H1 (cell line): ENCODE data around the gene PMS2. TPM values are rescaled to one million over a fixed set of nuclear protein-coding genes. Genes with fewer than 3 reads are reported as not detected.

Experiments used
- NANOG ChIP-seq: IDR thresholded peaks from 2 replicates; pipeline ENCODE4 v1.6.1; 2011; ENCODE audit warnings: low read length, low read depth, mild to moderate bottlenecking, inconsistent platforms; ENCODE audit not compliant: insufficient read depth, poor library complexity, severe bottlenecking
- SP2 ChIP-seq: IDR thresholded peaks from 2 replicates; pipeline ENCODE4 v1.6.1; 2012; ENCODE audit warnings: mild to moderate bottlenecking, low read length, inconsistent platforms
- SP4 ChIP-seq: IDR thresholded peaks from 2 replicates; pipeline ENCODE4 v1.6.1; 2012; ENCODE audit warnings: low read length, inconsistent platforms
- TAF7 ChIP-seq: optimal IDR thresholded peaks from 2 replicates; pipeline ENCODE3; 2011; ENCODE audit warnings: low read depth, mild to moderate bottlenecking, inconsistent platforms, low read length, moderate library complexity, borderline replicate concordance
- polyA plus RNA-seq, 7 experiments: library from polyadenylated mRNA; depleted of rRNA in 3 of 7; stranded (reverse) in 5 of 7; unstranded in 2 of 7; fragments of >200 nt in 5 of 7; fragments of 200-250 nt in 2 of 7; gene quantifications; 1 replicate in 5 of 7; 2 replicates in 1 of 7; 4 replicates in 1 of 7; pipeline versions ENCODE4 v1.2.1 to v1.2.3, GENCODE V29; 2011 to 2013; ENCODE audit warnings: missing spikeins in 2 of 7, mixed read lengths in 2 of 7
- total RNA-seq: library from RNA; stranded (reverse); fragmentation: NEBNext Ultra II Directional; extraction: Animal tissue kit (Norgen Biotek cat#: 25700); gene quantifications from 2 replicates; pipeline ENCODE4 v1.2.1, GENCODE V29; 2021

PMS2 gene
- total and polyA plus RNA-seq, 2 of the 8 experiments (the other 6 are each of a cell fraction or from before 2014, with no cell fraction given): 4.8 to 12.1 TPM

DNA sequence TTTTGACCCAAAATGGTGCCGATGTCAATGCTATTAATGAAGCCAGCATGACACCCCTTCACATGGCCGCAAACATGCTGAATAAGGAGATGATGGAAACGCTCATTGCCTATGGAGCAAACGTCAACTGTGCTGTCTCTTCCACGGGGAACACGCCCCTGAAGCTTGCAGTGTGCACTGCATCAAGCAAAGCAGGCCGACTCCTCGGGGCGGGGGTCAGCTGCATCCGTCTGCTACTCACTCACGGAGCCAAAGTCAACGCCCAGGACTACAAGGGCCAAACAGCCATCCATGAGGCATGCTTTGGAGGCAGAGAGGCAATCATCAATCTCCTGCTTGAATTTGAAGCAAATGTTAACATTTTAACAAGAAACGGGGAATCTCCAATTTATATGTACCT, 26.8 kb upstream of the PMS2 start (continued):
- TF ChIP-seq NANOG (no peak), SP2 (no peak), SP4 (no peak), TAF7 (no peak)
